ENCODE results near the gene RNF166.

RNF166 gene

DNA sequence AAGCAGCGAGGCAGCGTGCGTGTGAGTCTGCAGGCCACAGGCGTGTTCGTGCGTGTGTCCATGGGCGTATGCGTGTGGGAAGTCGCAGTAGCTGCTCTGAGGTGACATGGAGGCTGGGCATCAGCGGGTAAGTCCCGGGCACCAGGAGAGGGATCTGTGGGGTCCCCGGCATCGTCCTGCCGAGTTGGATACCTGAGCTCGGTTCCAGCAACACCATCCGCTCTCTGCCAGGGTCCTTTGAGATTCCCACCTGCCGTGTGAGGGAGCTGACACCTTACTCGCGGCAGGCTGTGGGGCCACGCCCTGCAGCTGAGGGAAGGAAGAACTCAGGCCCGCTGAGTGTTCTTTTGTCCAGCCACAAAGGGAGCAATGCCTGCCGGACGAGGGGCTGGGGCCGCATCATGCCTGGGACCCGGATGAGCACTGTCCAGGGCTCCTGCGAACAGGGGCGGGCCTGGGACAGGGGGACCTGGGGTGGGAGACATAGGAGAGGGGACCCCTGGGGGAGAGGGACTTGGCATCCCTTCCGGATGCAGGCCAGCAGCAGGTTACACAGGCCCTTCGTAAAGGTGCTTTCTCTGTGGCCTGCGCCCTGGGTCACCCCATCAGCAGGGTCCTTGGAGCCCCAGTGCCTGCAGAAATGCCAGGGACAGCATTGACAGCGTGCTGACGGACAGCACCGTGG is 14.9 kb downstream of the RNF166 start:
- DNase-seq: no peak

DNA sequence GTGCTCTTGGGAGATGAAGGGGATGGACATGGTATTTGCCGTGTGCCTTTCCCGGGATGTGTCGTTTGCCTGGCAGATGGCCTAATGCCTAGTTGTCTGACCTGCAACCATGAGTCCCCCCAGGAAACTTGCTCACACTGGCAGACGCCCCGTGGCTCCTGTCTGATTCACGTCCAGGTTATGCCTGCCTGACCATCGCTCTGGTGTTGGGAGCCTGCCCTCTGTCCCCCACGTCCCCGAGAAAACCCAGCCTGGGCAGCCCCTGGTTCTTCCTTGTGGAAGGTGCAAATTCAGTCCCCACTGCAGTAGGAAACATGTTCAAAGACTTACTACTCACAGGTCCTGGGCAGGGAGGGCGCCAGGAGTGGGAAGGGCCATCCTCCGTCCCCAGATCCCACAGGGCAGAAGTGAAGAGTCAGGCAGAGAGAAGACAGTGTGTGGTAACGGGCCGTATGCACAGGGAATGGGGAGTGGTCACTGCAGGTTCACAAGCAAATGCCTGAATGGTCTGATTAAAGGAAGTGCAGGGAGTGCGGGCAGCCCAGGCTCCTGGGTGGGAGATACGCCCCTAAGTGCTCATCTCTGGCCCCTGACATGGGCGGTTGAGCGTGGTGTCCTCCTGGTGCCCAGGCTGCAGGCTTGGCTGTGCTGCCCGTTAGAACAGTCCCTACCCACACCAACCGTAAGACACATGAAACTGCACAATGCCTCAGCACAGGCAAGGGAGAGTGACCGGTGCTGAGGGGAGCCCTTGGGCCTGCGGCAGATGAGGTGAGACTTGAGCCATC is 15.7 kb downstream of the RNF166 start:
- DNase-seq: no peak

DNA sequence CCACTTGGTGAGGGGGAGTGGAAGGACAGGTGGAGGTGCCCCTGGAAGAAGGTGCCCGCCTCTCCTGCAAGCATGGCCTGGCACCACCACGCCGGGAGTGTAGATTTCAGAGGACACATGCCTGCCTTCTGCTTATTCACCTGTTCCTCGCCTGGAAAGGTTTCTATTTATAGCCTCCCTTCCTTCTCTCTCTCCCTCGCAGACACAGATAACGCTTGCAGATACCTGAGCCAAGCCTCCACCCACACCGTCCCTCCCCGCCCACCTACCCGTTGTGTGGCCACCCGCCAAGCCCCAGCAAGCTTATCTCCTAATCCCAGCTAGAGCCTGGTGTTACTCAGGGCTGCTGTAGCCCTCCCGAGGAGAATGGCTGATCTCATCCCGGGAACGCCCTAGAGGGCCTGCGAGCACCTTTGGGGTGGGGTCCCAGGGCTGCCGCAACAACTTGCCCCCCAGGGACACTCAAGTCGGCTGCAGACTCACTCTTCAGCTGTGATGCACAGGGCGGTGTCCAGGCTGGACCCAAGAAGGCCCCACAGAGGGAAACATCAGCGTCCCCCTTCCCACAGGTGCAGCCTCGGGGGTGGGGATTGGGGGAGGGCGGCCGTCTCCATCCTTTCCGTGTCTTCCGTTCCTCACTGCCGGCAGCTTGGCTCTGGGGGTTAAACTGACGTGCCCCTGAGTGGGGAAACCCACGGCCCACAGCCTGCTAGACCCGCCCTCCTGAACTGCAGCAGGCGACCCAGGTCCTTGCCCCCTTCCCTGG is 18.0 kb downstream of the RNF166 start:
- no peak for DNase-seq

DNA sequence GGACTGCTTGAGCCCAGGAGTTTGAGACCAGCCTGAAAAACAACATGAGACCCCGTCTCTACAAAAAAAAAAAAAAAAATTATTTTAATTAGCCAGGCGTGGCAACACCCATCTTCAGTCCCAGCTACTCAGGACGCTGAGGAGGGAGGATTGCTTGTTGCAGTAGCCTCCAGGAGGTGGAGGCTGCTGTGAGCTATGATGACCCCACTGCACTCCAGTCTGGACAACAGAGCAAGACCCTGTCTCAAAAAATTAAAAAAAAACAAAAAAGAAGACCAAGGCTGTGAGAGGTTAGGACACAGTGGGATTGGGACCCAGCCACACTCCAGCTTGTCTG is 18.6 kb downstream of the RNF166 start:
- DNase-seq: no peak

DNA sequence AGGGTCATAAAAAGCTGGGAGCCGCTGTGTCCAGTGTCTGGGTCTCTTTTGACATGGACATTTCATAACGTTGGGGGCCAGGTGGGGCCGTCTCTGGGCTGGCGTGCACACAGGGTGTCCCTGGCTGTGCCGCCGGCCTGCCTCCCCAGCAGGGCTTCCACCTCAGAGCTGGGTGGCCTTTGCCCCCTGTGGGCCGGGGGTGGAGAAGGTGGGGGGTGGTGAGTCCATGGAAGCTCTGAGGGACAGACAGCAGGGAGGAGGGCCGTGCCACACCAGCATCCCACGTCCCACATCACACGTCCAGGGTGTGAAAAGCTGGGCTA is 19.0 kb downstream of the RNF166 start:
- DNase-seq: no peak

DNA sequence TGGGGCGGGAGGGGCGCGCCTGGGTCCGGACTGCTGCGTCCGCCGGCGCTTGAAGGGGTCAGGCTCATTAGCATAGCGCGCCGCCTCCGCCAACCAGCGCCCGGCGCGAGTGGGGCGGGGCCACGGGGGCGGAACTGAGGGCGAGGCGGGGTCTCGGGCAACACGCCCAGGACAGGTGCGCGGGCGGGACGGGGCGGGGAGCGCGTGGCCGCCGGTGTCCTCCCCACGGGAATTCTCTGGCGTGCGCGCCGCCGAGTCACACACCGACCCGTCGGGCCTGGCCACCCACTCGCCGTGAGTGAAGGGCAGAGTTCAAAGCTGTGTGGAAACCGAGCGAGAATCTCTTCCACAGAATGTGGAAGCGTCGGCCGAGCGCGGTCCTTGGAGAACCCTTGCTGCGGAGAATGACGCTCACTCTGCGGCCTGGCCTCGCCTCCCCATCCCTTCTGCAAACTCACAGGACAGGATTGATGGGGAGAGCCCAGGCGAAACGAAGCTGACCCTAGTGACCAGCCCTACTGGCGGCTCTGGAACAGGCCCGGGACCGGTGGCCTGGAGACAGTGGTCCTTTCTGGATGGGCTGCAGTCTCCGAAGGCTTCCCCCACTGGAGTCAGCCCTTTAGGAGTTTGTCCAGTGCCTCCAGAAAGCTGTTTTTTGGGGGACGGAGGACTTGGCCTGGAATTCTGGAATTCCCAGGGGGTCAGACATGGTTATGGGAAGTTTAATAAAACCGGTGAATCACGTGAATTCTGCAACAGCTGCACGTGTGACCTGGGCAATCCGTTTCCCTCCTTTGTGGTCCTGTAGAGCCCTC is 19.6 kb downstream of the RNF166 start, which contains the start of gene SNAI3:
Gene SNAI3, minus strand, starts transcription at position 69 of the 815 bp plus-strand sequence. CDS start 101 bp downstream, outside the sequence.
- peak; percentile 81 to 86 for DNase-seq

DNA sequence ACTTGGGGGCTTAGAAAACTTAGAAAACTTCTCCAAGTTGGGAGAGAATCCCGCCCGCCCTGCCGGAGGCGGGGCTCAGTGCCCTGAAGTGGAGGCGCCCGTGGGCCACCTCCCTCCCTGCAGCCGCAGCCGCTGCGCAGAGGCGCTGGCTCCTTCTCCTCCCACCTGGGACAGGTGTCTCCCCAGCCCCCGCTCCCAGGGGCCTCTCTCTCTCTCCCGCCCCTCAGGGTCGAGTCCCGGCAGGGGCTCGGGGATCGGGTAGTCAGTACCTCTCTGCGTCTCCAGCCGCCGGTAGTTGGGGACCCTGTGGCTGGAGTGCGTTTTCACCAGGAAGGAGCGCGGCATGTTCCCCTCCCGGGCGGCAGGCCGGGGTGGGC is 20.2 kb downstream of the RNF166 start:
- DNase-seq: peak in 1 of 2 donors; percentile 28

DNA sequence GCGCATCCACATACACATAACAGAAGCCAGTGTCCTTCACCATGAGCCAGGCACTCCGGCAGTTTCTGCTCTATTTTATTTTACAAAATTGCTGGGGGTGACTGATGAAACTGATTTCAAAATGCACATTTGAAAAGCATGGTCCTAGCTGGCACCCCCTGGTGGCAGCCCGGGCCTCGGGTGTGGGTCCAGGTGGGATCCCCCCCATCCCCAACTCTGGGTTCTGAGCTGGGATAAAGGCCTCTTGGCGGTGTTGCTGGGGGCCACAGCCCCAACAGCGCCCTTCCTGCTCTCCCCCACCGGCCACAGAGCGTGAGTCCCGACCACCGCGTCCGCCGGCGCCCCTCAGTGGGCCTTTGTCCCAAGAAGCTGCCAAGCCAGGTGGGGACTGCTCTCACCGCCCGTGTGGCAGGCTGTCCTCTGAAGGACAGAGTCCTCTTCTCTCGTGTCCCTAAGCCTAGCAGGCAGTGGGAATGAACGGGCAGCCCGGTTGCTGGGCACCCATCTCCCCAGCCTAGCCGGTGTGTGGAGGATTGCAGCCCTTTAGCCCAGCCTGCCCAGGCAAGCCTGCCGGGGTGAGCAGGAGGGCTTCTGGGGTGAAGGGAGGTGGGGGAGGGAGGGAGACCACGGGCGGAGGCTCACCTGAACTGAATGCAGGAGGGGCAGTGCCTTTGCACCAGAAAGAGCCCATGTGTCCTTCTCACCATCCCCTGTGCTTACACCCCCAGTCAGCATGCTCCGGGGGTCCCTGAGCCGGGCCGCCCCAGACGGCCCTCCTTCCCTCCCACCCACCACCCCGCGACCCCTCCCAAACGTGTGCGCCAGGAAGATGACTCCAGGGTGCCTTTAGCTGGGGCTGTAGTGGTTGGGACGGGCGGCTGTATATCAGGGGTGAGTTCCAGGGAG is 20.8 kb downstream of the RNF166 start:
- DNase-seq: peak; percentile 59 to 62

DNA sequence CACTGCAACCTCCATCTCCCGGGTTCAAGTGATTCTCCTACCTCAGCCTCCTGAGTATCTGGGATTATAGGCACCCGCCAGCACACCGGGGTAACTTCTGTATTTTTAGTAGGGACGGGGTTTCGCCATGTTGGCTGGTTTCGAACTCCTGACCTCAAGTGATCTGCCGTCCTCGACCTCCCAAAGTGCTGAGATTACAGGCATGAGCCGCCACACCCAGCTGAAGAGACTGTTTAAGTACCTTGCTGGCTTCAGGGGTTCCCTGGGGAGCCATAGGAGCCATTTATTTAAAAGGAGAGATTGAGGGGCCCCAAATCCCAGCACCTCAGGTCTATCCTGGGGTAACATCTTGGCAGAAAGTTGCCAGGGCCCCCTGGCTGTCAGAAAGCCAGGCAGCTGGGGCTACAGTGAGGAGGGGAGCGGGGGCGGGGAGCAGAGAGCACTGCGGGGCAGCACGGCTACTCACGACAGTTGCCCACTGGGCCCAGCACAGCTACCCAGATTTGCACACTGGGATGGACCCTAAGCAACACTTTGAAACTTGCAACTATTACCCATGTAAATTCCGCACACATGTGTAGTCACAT is 21.5 kb downstream of the RNF166 start:
- DNase-seq: no peak

DNA sequence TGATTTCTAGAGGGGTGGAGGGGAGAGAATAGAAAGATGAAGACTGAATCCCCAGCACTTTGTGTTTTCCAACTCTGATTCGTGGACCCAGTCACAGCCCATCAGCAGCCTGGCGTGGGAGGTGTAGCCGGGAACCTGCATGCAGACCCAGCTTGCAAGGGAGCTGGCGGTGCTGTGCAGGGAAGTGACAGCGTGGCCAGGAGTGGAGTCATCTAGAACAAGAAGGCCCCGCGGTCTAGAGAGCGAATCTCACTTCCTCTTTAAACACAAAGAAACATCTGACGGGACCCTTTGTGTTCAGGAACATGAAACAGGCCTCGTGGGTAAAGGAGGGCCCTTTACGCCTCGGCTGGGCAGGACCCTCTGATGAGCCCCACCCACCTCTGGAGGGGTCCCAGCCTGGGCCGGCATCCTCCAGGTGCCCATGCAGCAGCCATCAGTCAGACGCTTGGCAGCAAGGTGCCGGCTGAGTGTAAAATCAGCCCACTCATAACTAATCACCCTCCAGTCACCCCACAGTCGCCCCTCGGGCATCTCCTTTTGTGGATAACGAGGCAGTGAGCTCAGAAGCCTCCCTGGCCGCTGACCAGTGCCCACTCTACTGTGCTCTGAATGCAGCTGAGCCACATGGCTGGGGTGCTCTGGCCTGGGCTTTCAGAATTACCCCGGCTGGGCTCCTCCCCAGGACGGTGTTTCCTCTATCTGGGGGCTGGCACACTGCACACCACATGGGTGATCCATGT is 24.3 kb downstream of the RNF166 start:
- peak; percentile 57 to 80 for DNase-seq

DNA sequence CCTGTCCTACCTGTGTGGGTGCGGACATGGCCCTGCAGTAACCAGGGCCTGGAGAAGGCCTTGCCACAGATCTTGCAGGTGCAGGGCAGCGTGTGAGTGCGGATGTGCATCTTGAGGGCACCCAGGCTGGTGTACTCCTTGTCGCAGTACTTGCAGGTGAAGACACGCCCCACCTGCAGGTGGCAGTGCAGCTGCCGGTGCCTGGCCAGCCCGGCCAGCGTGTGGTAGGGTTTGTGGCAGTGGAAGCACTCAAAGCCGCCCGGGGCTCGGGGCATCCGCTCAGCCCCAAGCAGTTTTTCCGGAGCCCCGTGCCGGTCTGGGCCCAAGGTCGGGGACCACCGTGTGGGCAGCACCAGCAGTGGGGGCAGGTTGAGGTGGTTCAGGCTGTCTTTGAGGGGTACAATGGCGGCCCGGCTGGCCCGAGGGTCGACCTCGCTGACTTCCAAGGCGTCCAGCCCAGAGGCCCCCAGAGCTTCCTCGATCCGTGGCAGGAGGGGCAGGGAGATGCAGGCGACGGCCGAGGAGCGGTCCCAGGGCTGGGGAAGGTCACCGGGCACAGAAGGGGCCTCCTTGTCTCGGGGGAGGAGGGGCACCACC is 25.0 kb downstream of the RNF166 start:
- peak; percentile 56 to 61 for DNase-seq

DNA sequence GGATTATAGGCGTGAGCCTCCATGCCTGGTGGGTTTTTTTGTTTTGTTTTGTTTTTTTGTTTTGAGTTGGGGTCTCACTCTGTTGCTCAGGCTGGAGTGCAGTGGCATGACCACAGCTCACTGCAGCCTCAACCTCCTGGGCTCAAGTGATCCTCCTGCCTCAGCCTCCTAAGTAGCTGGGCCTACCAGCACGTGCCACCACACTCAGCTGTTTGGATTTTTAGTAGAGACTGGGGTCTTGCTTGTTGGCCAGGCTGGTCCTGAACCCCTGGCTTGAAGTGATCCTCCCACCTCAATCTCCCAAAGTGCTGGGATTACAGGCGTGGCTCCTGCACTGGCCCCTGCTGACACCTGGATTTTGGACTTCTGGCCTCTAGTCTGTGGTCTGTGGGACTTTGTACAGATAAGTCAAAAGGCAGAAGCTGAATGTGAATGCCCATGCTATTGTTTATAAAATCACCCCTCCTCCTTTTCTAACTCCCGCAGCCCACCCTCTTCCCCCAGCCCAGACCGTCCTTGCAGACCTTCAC is 25.6 kb downstream of the RNF166 start:
- no peak for DNase-seq

DNA sequence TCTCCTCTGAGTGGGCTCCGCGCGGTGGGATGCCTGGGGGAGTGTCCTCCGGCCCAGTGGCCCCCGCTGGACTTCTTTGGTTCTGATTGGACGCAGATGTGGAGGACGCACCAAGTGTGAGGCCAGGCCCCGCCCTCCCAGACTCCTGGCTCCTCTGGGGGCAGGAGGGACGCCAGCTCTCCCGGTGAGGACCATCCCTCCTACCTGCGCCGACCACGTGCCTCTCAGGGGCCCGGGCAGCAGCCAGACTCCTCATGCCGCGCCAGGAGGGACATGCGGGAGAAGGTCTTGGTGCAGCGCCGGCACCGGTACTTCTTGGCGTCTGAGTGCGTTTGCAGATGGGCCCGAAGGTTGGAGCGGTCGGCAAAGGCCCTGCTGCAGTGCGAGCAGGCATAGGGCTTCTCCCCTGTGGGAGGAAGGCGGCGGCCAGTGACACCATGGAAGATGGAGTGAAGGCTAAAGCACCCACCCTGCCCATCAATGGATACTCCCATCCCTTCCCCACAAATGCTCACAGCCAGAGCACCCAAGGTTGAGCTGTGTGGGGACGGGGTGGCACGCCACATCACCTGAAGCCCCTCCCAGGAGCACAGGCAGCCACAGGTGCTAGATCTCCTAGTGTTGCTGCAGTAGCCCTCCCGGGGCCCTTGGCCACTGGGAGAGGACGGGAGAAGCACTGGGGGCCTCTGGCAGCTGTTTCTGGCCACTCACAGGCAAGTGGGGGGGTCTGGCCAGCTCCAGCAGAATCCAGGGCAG is 27.8 kb downstream of the RNF166 start:
- no peak for DNase-seq

DNA sequence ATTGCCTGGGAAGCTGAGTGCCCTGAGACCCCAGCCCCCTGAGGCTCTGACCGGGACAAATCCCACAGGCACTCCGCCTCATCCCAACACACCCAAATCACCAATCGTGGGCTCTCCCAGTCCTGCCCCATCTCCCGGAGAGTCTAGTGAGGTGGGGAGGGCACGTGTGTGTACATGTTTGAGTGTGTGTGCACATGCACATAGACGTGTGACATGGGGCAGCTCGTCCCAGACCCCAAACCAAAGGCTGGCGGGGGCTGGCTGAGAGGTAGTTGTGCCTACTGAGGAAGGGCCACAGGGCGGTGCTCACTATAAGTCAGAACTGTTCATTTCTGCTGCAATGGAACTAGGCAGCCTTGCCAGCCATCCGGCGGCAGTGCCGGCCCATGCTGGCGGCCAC is 28.5 kb downstream of the RNF166 start:
- no peak for DNase-seq

DNA sequence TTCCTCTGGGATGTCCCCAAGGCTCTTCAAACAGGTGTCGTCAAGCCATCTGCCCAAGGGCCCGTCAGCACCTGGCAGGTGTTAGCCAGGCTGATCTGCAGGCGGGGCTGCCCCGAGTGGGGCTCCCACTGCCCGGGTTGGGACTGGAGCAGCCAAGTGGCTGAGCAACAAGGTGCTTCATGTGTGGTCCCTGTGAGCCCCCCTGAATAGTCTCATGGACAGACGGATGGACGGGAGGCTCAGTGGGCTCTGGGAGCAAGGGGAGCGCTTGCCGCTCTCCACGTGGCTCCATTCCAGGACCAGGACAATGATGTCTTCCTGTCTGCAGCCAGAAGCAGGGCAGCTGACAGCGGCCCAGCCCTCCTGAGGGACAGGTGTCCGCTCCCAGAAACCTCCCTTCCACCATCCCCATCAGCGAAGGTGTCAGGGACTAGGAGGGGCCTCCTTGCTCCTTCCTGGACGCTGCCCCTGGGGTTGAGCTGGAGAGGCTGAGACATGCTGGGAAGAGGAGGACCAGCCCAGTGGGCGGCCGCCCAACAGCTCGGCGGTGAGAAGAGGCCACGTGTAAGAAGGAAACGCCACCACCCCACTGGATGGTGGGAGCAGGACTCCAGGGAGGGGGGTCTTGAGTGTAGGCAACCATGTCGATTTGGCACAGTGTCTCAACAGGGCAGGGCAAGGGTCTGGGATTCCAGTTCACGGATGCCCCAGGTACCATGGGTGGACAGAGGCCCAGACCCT is 29.5 kb downstream of the RNF166 start:
- no peak for DNase-seq

DNA sequence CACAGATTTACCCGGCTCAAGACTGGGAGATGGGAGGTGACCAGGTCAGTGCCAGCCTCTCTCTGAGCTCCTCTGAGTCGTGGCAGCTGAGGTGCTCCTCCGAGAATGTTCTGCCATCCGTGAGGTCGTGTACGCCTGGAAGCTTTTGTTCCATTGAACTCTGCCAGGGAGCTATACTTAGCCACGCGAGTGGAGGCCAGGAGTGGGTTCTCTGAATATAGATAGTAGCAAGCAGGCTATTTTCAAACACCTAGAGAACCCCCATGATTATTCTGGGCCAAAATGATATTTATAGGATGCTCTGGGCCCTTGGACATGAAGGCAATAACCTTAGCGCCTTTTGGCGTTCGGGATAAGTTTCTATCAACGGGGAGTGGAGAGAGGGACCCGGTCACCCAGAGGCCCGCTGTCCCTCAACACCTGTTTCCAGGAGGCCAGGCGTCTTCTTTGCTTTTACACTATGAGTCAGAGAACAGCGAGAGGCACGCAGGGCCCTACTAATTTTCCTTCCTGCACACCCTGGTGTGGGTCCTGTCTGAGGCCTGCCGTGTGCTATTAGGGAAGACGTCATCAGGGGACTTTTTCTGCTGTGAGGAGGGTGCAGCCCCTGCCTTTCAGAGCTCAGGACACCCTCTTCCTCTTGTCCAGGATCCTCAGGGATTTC is 32.4 kb downstream of the RNF166 start:
- DNase-seq: no peak

DNA sequence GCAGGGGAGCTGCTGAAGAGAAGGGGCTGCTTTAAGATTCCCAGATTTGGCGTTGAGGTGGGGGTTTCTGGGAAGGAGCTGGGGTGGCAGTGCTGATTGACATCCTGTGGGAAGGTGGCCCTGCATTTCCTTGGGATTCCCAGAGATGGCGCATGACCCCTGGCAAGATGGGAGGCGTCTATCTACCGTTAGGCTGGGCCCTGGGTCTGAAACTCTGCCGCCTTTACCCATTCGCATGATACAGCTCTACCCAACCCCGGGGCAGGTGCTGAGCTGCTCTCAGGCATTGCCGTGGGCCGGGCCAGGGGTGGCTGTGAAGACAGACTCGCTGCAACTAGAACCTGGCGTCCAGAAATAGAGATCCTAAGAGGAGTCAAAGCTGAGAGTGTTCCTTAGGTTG is 33.4 kb downstream of the RNF166 start:
- no peak for DNase-seq

DNA sequence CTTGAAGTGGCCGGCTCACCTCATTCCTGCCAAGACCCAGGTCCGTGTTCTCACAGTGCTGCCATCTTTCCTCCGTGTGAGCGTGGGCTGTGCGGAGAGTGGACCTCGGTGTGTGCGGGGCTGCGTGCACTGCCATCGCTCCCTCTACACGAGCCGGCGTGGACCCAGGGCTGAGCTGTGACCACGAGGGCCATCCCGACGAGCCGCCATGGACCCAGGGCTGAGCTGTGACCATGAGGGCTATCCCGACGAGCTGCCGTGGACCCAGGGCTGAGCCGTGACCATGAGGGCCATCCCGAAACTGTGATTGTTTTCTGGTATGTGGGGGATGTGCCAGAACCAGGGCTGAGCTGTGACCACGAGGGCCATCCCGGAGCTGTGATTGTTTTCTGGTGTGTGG is 34.4 kb downstream of the RNF166 start:
- no peak for DNase-seq
